MCF 10A (cell line): ENCODE results near the gene OR9Q1. TPM values are rescaled to one million over a fixed set of nuclear protein-coding genes. Genes with fewer than 3 reads are reported as not detected.

ENCODE experiments used
- BruUV-seq: library from RNA; stranded (reverse); fragments of 400-500 nt; replicated peaks from 2 replicates; lab custom pipeline; 2021; lab: Mats Ljungman, UMichigan
- CTCF ChIA-PET: fragments of 300-600 bp; sonication (Branson Sonifier 250); formaldehyde crosslinking; extraction: SDS; loops from one replicate; lab custom pipeline; 2021; ENCODE audit warnings: antibody characterized with exemption, inconsistent platforms; lab: Yijun Ruan, JAX
- POLR2A ChIA-PET: fragments of 300-600, 350-650 bp; sonication (Branson Sonifier 250); formaldehyde crosslinking; extraction: SDS; loops from one replicate; lab custom pipeline; 2020; ENCODE audit warnings: antibody characterized with exemption, inconsistent platforms; lab: Yijun Ruan, JAX
- DNase-seq: peaks from one replicate; pipeline ENCODE4 v3.0.0-alpha.2; 2018; ENCODE audit not compliant: unreplicated experiment
- H3K27ac Mint-ChIP-seq: one replicate; pipeline ENCODE4 v1.8.0; 2022; ENCODE audit warnings: mild to moderate bottlenecking, low read depth, mixed read lengths; ENCODE audit not compliant: unreplicated experiment
- H3K27me3 Mint-ChIP-seq: one replicate; pipeline ENCODE4 v1.8.0; 2022; ENCODE audit warnings: mixed read lengths; ENCODE audit not compliant: insufficient read depth, unreplicated experiment
- H3K36me3 Mint-ChIP-seq: one replicate; pipeline ENCODE4 v1.8.0; 2022; ENCODE audit warnings: mild to moderate bottlenecking, moderate library complexity, mixed read lengths; ENCODE audit not compliant: insufficient read depth, unreplicated experiment
- H3K4me1 Mint-ChIP-seq: one replicate; pipeline ENCODE4 v1.8.0; 2022; ENCODE audit warnings: mixed read lengths; ENCODE audit not compliant: insufficient read depth, unreplicated experiment
- H3K4me3 Mint-ChIP-seq: one replicate; pipeline ENCODE4 v1.8.0; 2022; ENCODE audit warnings: mild to moderate bottlenecking, moderate library complexity, mixed read lengths; ENCODE audit not compliant: unreplicated experiment
- H3K9me3 Mint-ChIP-seq: one replicate; pipeline ENCODE4 v1.8.0; 2022; ENCODE audit warnings: mixed read lengths; ENCODE audit not compliant: unreplicated experiment
- CTCF ChIP-seq: fragments of 200-600 bp; IDR thresholded peaks from one replicate; pipeline ENCODE4 v1.8.0; 2022; ENCODE audit warnings: antibody characterized with exemption, mild to moderate bottlenecking; ENCODE audit not compliant: unreplicated experiment
- intact Hi-C: fragments of 100-400 bp; cut with micrococcal nuclease; formaldehyde crosslinking; loops from 2 replicates; pipeline ENCODE4 v1.14.1; 2022
- total RNA-seq: library from RNA; stranded (reverse); gene quantifications from 2 replicates; pipeline ENCODE4 v1.2.3, GENCODE V29; 2022

OR9Q1 gene
- total RNA-seq, 1 experiment from 2014 or later, result not detected

DNA sequence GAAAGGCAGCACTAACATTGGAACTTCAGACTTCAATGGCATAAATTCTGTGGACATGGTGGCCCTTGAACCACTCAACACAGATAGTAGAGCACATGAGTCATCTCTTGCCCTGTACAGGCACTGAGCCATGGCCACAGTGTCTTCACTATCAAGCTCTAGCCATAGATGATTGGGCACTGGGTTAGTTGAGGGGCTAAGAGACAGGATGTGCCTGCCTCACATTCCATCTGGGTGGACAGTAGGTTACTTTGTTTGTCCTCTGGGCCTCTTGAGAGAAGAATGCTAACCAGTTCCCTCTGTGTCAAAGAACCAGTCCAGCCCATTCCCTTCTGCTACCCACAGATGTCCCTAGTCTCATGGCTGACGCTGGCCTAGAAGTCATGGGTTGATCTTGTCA lies 46.9 kb downstream of the OR9Q1 start:
- no peak for TF ChIP-seq CTCF

DNA sequence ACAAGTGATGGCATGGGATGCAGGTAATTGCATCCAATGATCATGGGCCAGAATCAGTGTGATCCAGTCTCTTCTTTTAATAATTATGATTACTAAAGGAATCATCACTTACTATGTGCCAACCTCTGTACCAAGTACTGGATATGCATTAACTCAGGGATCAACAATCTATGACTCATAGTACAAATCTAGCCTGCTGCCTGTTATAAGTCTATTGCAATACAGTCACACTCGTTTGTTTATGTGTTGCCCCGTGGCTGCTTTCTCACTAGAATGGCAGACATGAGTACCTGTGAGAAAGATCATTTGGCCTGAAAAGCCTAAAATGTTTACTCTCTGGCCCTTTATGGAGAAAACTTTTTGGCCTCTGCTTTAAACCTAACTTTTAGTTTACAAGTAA lies 52.1 kb downstream of the OR9Q1 start:
- no peaks in the 10 kb centered on the region for H3K27me3 Mint-ChIP-seq
- no peaks in the 10 kb centered on the region for H3K36me3 Mint-ChIP-seq
- H3K27ac Mint-ChIP-seq, result peak overlapping the region; percentile 10
- H3K9me3 Mint-ChIP-seq, result no peaks in the 10 kb centered on the region
- ChIA-PET POLR2A (interaction anchor here (0.7 to 1.0 kb wide), 2 partner anchors 171 to 186 kb away, joined by 4 to 5 read pairs; no protein-coding TSS in a partner anchor), CTCF (interaction anchor here (0.7 kb wide), 1 partner anchor 1915 kb away, joined by 3 read pairs; no protein-coding TSS in a partner anchor)
- DNase-seq, result peak; percentile 68
- no peaks in the 10 kb centered on the region for H3K4me1 Mint-ChIP-seq
- intact Hi-C loops, result no loop called here
- no peak for TF ChIP-seq CTCF
- H3K4me3 Mint-ChIP-seq, result no peak overlapping the region
- BruUV-seq, result no TSS peak

More for the DNA sequence above, 46.9 kb downstream of the OR9Q1 start:
- CTCF ChIA-PET, result no interaction called here
- no peak overlapping the region for H3K4me3 Mint-ChIP-seq
- BruUV-seq, result no TSS peak
- intact Hi-C loops, result no loop called here
- DNase-seq, result no peak
- POLR2A ChIA-PET, result no interaction called here
- no peaks in the 10 kb centered on the region for H3K9me3 Mint-ChIP-seq
- no peak overlapping the region for H3K27ac Mint-ChIP-seq
- no peaks in the 10 kb centered on the region for H3K4me1 Mint-ChIP-seq
- H3K27me3 Mint-ChIP-seq, result no peaks in the 10 kb centered on the region
- no peaks in the 10 kb centered on the region for H3K36me3 Mint-ChIP-seq

GRCh38 chr11:58086528-58086927 lies 62.8 kb downstream of the OR9Q1 start:
- H3K36me3 Mint-ChIP-seq, result peaks cover 8% of the 10 kb centered on the region
- intact Hi-C loops, result no loop called here
- H3K4me3 Mint-ChIP-seq, result no peak overlapping the region
- no peak overlapping the region for H3K27ac Mint-ChIP-seq
- TF ChIP-seq CTCF, result no peak
- no TSS peak for BruUV-seq
- H3K4me1 Mint-ChIP-seq, result no peaks in the 10 kb centered on the region
- no peaks in the 10 kb centered on the region for H3K27me3 Mint-ChIP-seq
- ChIA-PET CTCF (no interaction called here), POLR2A (interaction anchor here (0.7 kb wide), 1 partner anchor 39 kb away, joined by 3 read pairs; no protein-coding TSS in a partner anchor)
- no peak for DNase-seq
- no peaks in the 10 kb centered on the region for H3K9me3 Mint-ChIP-seq

DNA sequence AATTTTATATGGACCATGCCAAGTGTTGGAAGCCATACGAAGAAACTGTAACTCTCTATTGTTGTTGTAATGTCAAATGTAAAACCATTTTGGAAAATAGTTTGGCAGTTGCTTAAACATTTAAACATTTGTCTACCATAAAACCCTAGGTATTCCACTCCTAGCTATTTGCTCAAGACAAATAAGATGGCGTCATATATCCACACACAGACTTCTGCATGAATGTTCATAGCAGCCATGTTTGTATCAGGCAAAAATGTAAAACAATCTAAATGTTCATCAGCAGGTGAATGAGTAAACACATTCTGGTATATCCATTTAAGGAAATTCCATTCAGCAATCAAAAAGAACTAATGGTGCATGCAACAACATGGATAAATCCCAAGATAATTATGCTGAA lies 73.8 kb downstream of the OR9Q1 start:
- Mint-ChIP-seq H3K4me1 (no peaks in the 10 kb centered on the region), H3K27ac (no peak overlapping the region), H3K4me3 (no peak overlapping the region), H3K36me3 (no peaks in the 10 kb centered on the region), H3K9me3 (no peaks in the 10 kb centered on the region), H3K27me3 (no peaks in the 10 kb centered on the region)
- TF ChIP-seq CTCF, result no peak
- ChIA-PET POLR2A (no interaction called here), CTCF (no interaction called here)
- no peak for DNase-seq
- intact Hi-C loops, result no loop called here
- BruUV-seq, result no TSS peak
